ENCODE data around the gene ADAMTS9.

ADAMTS9 gene

GRCh38 chr3:64715211-64715982 is 27.6 kb upstream of the ADAMTS9 start:
- no peak overlapping the region for H3K27ac ChIP-seq (replicated peaks)
- no peaks in the 10 kb centered on the region for H3K27me3 ChIP-seq (ENCODE audit: insufficient read depth, poor library complexity, severe bottlenecking)
- TF ChIP-seq SPI1 (IDR thresholded peaks at IDR 0.05; ENCODE audit: borderline replicate concordance, low read depth) (no peak), GABPA (IDR thresholded peaks at IDR 0.05; ENCODE audit: low read depth) (no peak)
- TF ChIP-seq, protein P1, sequence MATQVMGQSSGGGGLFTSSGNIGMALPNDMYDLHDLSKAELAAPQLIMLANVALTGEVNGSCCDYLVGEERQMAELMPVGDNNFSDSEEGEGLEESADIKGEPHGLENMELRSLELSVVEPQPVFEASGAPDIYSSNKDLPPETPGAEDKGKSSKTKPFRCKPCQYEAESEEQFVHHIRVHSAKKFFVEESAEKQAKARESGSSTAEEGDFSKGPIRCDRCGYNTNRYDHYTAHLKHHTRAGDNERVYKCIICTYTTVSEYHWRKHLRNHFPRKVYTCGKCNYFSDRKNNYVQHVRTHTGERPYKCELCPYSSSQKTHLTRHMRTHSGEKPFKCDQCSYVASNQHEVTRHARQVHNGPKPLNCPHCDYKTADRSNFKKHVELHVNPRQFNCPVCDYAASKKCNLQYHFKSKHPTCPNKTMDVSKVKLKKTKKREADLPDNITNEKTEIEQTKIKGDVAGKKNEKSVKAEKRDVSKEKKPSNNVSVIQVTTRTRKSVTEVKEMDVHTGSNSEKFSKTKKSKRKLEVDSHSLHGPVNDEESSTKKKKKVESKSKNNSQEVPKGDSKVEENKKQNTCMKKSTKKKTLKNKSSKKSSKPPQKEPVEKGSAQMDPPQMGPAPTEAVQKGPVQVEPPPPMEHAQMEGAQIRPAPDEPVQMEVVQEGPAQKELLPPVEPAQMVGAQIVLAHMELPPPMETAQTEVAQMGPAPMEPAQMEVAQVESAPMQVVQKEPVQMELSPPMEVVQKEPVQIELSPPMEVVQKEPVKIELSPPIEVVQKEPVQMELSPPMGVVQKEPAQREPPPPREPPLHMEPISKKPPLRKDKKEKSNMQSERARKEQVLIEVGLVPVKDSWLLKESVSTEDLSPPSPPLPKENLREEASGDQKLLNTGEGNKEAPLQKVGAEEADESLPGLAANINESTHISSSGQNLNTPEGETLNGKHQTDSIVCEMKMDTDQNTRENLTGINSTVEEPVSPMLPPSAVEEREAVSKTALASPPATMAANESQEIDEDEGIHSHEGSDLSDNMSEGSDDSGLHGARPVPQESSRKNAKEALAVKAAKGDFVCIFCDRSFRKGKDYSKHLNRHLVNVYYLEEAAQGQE (IDR thresholded peaks at IDR 0.05; ENCODE audit: insufficient replicate concordance, low read depth) = no peak
- H3K4me3 ChIP-seq (replicated peaks; ENCODE audit: insufficient read depth, low read length) = no peak overlapping the region
- DNase-seq (ENCODE audit: low read depth in 1 of 2, low spot score in 1 of 2) = no peak

GRCh38 chr3:64708456-64708855 is 20.7 kb upstream of the ADAMTS9 start:
- Histone ChIP-seq H3K4me3 (replicated peaks; ENCODE audit: insufficient read depth, low read length) (no peak overlapping the region), H3K27ac (replicated peaks) (no peak overlapping the region), H3K27me3 (ENCODE audit: insufficient read depth, poor library complexity, severe bottlenecking) (no peaks in the 10 kb centered on the region)
- TF ChIP-seq POLR2AphosphoS5 (IDR thresholded peaks at IDR 0.05; ENCODE audit: low read depth) = no peak
- TF ChIP-seq GABPA (IDR thresholded peaks at IDR 0.05; ENCODE audit: low read depth) = no peak
- TF ChIP-seq, protein P2, sequence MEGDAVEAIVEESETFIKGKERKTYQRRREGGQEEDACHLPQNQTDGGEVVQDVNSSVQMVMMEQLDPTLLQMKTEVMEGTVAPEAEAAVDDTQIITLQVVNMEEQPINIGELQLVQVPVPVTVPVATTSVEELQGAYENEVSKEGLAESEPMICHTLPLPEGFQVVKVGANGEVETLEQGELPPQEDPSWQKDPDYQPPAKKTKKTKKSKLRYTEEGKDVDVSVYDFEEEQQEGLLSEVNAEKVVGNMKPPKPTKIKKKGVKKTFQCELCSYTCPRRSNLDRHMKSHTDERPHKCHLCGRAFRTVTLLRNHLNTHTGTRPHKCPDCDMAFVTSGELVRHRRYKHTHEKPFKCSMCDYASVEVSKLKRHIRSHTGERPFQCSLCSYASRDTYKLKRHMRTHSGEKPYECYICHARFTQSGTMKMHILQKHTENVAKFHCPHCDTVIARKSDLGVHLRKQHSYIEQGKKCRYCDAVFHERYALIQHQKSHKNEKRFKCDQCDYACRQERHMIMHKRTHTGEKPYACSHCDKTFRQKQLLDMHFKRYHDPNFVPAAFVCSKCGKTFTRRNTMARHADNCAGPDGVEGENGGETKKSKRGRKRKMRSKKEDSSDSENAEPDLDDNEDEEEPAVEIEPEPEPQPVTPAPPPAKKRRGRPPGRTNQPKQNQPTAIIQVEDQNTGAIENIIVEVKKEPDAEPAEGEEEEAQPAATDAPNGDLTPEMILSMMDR (IDR thresholded peaks at IDR 0.05; ENCODE audit: insufficient read depth, low read length) = no peak
- TF ChIP-seq, protein P1 (IDR thresholded peaks at IDR 0.05; ENCODE audit: insufficient replicate concordance, low read depth) = no peak
- no peak for TF ChIP-seq SPI1 (IDR thresholded peaks at IDR 0.05; ENCODE audit: borderline replicate concordance, low read depth)
- no peak for DNase-seq (ENCODE audit: low read depth in 1 of 2, low spot score in 1 of 2)

DNA sequence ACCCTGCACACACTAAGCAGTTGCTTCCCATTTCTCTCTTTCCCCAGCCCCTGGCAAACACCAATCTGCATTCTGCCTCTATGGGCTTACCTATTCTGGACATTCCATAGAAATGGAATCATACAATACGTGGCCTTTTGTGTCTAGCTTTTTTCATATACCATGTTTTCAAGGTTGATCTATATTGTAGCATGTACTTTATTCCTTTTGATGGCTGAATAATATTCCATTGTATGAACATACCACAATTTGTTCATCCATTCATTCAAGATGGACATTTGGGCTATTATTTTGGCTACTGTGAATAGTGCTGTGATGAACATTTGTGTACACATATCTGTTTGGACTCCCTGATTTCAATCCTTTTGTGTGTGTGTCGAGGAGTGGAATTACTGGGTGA is 18.1 kb upstream of the ADAMTS9 start:
- H3K4me3 ChIP-seq (replicated peaks; ENCODE audit: insufficient read depth, low read length) = no peak overlapping the region
- no peak overlapping the region for H3K27ac ChIP-seq (replicated peaks)
- DNase-seq (ENCODE audit: low read depth in 1 of 2, low spot score in 1 of 2) = no peak
- TF ChIP-seq POLR2AphosphoS5 (IDR thresholded peaks at IDR 0.05; ENCODE audit: low read depth) = no peak
- TF ChIP-seq, protein P2 (IDR thresholded peaks at IDR 0.05; ENCODE audit: insufficient read depth, low read length) = no peak
- no peak for TF ChIP-seq GABPA (IDR thresholded peaks at IDR 0.05; ENCODE audit: low read depth)
- TF ChIP-seq, protein P1 (IDR thresholded peaks at IDR 0.05; ENCODE audit: insufficient replicate concordance, low read depth) = no peak
- TF ChIP-seq SPI1 (IDR thresholded peaks at IDR 0.05; ENCODE audit: borderline replicate concordance, low read depth) = no peak
- H3K27me3 ChIP-seq (ENCODE audit: insufficient read depth, poor library complexity, severe bottlenecking) = no peaks in the 10 kb centered on the region
